Sigmoid colon (tissue), 7 donors: ENCODE measurements around the gene ALMS1. TPM values are rescaled to one million over a fixed set of nuclear protein-coding genes. Genes with fewer than 3 reads are reported as not detected.
"Not testable (repeated sequence)": the region's sequence is repeated elsewhere in the genome, so short reads cannot be mapped to it uniquely, and the experiment has no call there.

Experiments
- DNase-seq: peaks from one replicate; pipeline ENCODE4 v3.0.0-alpha.2; 2019
- H3K27ac ChIP-seq, 4 donors: fragments of 200-600 bp; sonication (generic); one replicate each; pipeline ENCODE4 v1.5.1; 2016 to 2019; ENCODE audit warnings: mild to moderate bottlenecking in 1 of 4
- H3K27me3 ChIP-seq, 3 donors: fragments of 200-600 bp; sonication (generic); one replicate each; pipeline ENCODE4 v1.5.1; 2019; ENCODE audit warnings: mild to moderate bottlenecking in 1 of 3
- H3K36me3 ChIP-seq, 4 donors: fragments of 200-600 bp; sonication (generic); one replicate each; pipeline ENCODE4 v1.5.1; 2016 to 2019
- H3K4me1 ChIP-seq, 4 donors: fragments of 200-600 bp; sonication (generic); one replicate each; pipeline ENCODE4 v1.5.1; 2017 to 2019
- H3K4me3 ChIP-seq, 4 donors: fragments of 200-600 bp; sonication (generic); one replicate each; pipeline ENCODE4 v1.5.1; 2017 to 2019; ENCODE audit warnings: mild to moderate bottlenecking in 2 of 4, moderate library complexity in 1 of 4
- H3K9me3 ChIP-seq, 4 donors: fragments of 200-600 bp in 3 of 4; sonication (generic) in 3 of 4; one replicate each; pipeline versions ENCODE4 v1.5.1 to v1.6.1; 2013 to 2019
- CTCF ChIP-seq, 4 experiments: fragments of 450-650 bp in 3 of 4; fragments of 200-600 bp in 1 of 4; IDR thresholded peaks; one replicate each; pipeline ENCODE4 v1.5.1; 2016 to 2019; ENCODE audit warnings: antibody characterized with exemption in 4 of 4, mild to moderate bottlenecking in 3 of 4, moderate library complexity in 2 of 4
- EP300 ChIP-seq, 4 donors: sonication (generic); formaldehyde crosslinking; IDR thresholded peaks; one replicate each; pipeline ENCODE4 v1.6.1; 2017; ENCODE audit warnings: antibody characterized with exemption in 4 of 4
- POLR2A ChIP-seq, 2 donors: fragments of 450-650 bp; IDR thresholded peaks; one replicate each; pipeline ENCODE4 v1.6.1; 2016; ENCODE audit warnings: antibody characterized with exemption in 2 of 2, mild to moderate bottlenecking in 2 of 2, moderate library complexity in 2 of 2
- POLR2AphosphoS5 ChIP-seq, 4 donors: sonication (generic); formaldehyde crosslinking; IDR thresholded peaks; one replicate each; pipeline ENCODE4 v1.6.1; 2017; ENCODE audit warnings: antibody characterized with exemption in 4 of 4
- WGBS, 2 donors: extraction: QIAGEN DNeasy Blood & Tissue Kit; methylation state at CpG; one replicate each; pipeline ENCODE4 v1.1.7; 2013; 5-methylcytosine and 5-hydroxymethylcytosine counted together
- intact Hi-C: fragments of 100-400 bp; cut with DNase I; formaldehyde crosslinking; loops from one replicate; pipeline ENCODE4 v1.15.1; 2023
- polyA plus RNA-seq, 3 donors: library from polyadenylated mRNA; stranded (reverse); fragments of 200-250 nt; gene quantifications; one replicate each; pipeline ENCODE4 v1.2.3, GENCODE V29; 2013
- total RNA-seq, 4 donors: library from RNA; depleted of rRNA; stranded (reverse); fragments of >200 nt; gene quantifications; one replicate each; pipeline ENCODE4 v1.1.0, GENCODE V29; 2016
- donor health status: healthy with polysubstance abuse.
- donor health status: Bipolar disorder and iron deficiency.
- donor health status: healthy.

ALMS1 gene
- total and polyA plus RNA-seq, 7 donors, result 3.5 to 47.6 (median 29.3) TPM

GRCh38 chr2:73642338-73643018 lies 256.8 kb downstream of the ALMS1 start, which contains the start of gene NAT8:
TSS of gene NAT8 (minus strand) at chr2:73642422. CDS start at chr2:73641628, 794 bp downstream.
- no peaks in the 10 kb centered on the region for H3K9me3 ChIP-seq
- H3K27ac ChIP-seq, result no peak within 1 kb of the TSS
- TF ChIP-seq CTCF (IDR thresholded peaks at IDR 0.05) (no peak), POLR2A (IDR thresholded peaks at IDR 0.05) (no peak), POLR2AphosphoS5 (IDR thresholded peaks at IDR 0.05) (no peak), EP300 (IDR thresholded peaks at IDR 0.05) (no peak)
- H3K27me3 ChIP-seq, result no peaks in the 10 kb centered on the region
- H3K4me3 ChIP-seq, result no peak within 1 kb of the TSS
- H3K36me3 ChIP-seq, result no peaks in the 10 kb centered on the region
- intact Hi-C loops, result no loop called here
- no peak for DNase-seq
- 78 to 81% methylated on average over 13 of the region's 13 CpGs for WGBS, 2 donors
- H3K4me1 ChIP-seq, result no peaks in the 10 kb centered on the region

GRCh38 chr2:73647690-73648089 lies 262.1 kb downstream of the ALMS1 start:
- WGBS, 2 donors, result 82 to 87% methylated on average over 10 of the region's 10 CpGs
- not testable (repeated sequence) for DNase-seq

GRCh38 chr2:73651591-73652230 lies 266.1 kb downstream of the ALMS1 start:
- Histone ChIP-seq H3K9me3 (no peaks in the 10 kb centered on the region), H3K4me3 (no peak overlapping the region), H3K27me3 (no peaks in the 10 kb centered on the region), H3K36me3 (no peaks in the 10 kb centered on the region), H3K4me1 (no peaks in the 10 kb centered on the region), H3K27ac (no peak overlapping the region)
- no peak for TF ChIP-seq EP300 (IDR thresholded peaks at IDR 0.05)
- no peak for TF ChIP-seq POLR2AphosphoS5 (IDR thresholded peaks at IDR 0.05)
- TF ChIP-seq CTCF (IDR thresholded peaks at IDR 0.05), result no peak
- no peak for TF ChIP-seq POLR2A (IDR thresholded peaks at IDR 0.05)
- intact Hi-C loops, result no loop called here
- 63 to 86% methylated on average over 6 of the region's 6 CpGs for WGBS, 2 donors
- no peak for DNase-seq

More at GRCh38 chr2:73647690-73648089, 262.1 kb downstream of the ALMS1 start:
- H3K4me3 ChIP-seq, H3K9me3 ChIP-seq, H3K27me3 ChIP-seq, H3K4me1 ChIP-seq, intact Hi-C loops, H3K36me3 ChIP-seq, H3K27ac ChIP-seq: not testable (repeated sequence)

GRCh38 chr2:73652348-73652747 lies 266.7 kb downstream of the ALMS1 start:
- Histone ChIP-seq H3K27ac (no peak overlapping the region), H3K4me1 (no peaks in the 10 kb centered on the region), H3K9me3 (no peaks in the 10 kb centered on the region), H3K36me3 (no peaks in the 10 kb centered on the region), H3K27me3 (no peaks in the 10 kb centered on the region), H3K4me3 (no peak overlapping the region)
- no peak for DNase-seq
- intact Hi-C loops, result no loop called here
- 91 to 94% methylated on average over 3 of the region's 3 CpGs for WGBS, 2 donors
- no peak for TF ChIP-seq POLR2AphosphoS5 (IDR thresholded peaks at IDR 0.05)
- TF ChIP-seq POLR2A (IDR thresholded peaks at IDR 0.05), result no peak
- TF ChIP-seq EP300 (IDR thresholded peaks at IDR 0.05), result no peak
- TF ChIP-seq CTCF (IDR thresholded peaks at IDR 0.05), result no peak

- DNase-seq, result no peak
- no peaks in the 10 kb centered on the region for H3K36me3 ChIP-seq
- no peaks in the 10 kb centered on the region for H3K4me1 ChIP-seq
- intact Hi-C loops, result no loop called here
- H3K9me3 ChIP-seq, result no peaks in the 10 kb centered on the region
- TF ChIP-seq CTCF (IDR thresholded peaks at IDR 0.05), result no peak
- TF ChIP-seq POLR2A (IDR thresholded peaks at IDR 0.05), result no peak
- H3K27me3 ChIP-seq, result no peaks in the 10 kb centered on the region
- no peak overlapping the region for H3K4me3 ChIP-seq
- WGBS, 2 donors, result 47 to 72% methylated on average over 2 of the region's 2 CpGs
- no peak overlapping the region for H3K27ac ChIP-seq
Measured at GRCh38 chr2:73654175-73654574, 268.5 kb downstream of the ALMS1 start.

Other genes with a start within 250 kb of the ALMS1 start
- gene NOTO, start 183.3 kb upstream of the ALMS1 start, total RNA-seq, result not detected
- not detected for gene NOTO, start 183.3 kb upstream of the ALMS1 start, polyA plus RNA-seq
- gene SMYD5, start 171.6 kb upstream of the ALMS1 start, total RNA-seq, result 10 to 100 TPM in 1 of 4 donors, 1 to 10 TPM in 3; 6.9 to 12.4 (median 7.9) TPM
- gene SMYD5, start 171.6 kb upstream of the ALMS1 start, polyA plus RNA-seq, result 10 to 100 TPM in 1 of 3 donors, 1 to 10 TPM in 2; 5.3 to 18.2 (median 7.8) TPM
- 10 to 100 TPM; 27.7 to 68.1 (median 38.6) TPM for gene PRADC1, start 152.6 kb upstream of the ALMS1 start, total RNA-seq
- 10 to 100 TPM; 30.3 to 57.1 (median 55.9) TPM for gene PRADC1, start 152.6 kb upstream of the ALMS1 start, polyA plus RNA-seq
- gene CCT7, start 151.5 kb upstream of the ALMS1 start, total RNA-seq, result 100 to 1,000 TPM; 173 to 197 (median 188) TPM
- 100 to 1,000 TPM; 121 to 173 (median 148) TPM for gene CCT7, start 151.5 kb upstream of the ALMS1 start, polyA plus RNA-seq
- gene FBXO41, start 101.4 kb upstream of the ALMS1 start, total RNA-seq, result 1 to 10 TPM in 3 of 4 donors, under 1 TPM in 1; 0.55 to 2.9 (median 2.3) TPM
- 1 to 10 TPM in 1 of 3 donors, under 1 TPM in 2; under 0.01 to 4.4 (median 0.46) TPM for gene FBXO41, start 101.4 kb upstream of the ALMS1 start, polyA plus RNA-seq
- gene EGR4, start 92.3 kb upstream of the ALMS1 start, total RNA-seq, result under 1 TPM in 1 of 4 donors, not detected in 3; 0.14 TPM
- under 1 TPM in 1 of 3 donors, not detected in 2; 0.07 TPM for gene EGR4, start 92.3 kb upstream of the ALMS1 start, polyA plus RNA-seq